IMR-90 (cell line): Measurements from ENCODE around the gene MAN1C1.

Source experiments
- CEBPB ChIP-seq: IDR thresholded peaks from 2 replicates; pipeline ENCODE4 v1.6.1; 2012; ENCODE audit warnings: low read depth, low read length, improper control_type of control experiment
- MAFK ChIP-seq: IDR thresholded peaks from 2 replicates; pipeline ENCODE4 v1.6.1; 2012; ENCODE audit warnings: low read depth, low read length, improper control_type of control experiment
- POLR2A ChIP-seq: IDR thresholded peaks from 2 replicates; pipeline ENCODE4 v1.6.1; 2012; ENCODE audit warnings: mild to moderate bottlenecking, low read depth, low read length
- TF ChIP-seq, protein P1 (sequence below): conservative IDR thresholded peaks from 2 replicates; pipeline ENCODE4 v1.5.1; 2012; ENCODE audit warnings: mild to moderate bottlenecking, low read depth, low read length, improper control_type of control experiment

DNA sequence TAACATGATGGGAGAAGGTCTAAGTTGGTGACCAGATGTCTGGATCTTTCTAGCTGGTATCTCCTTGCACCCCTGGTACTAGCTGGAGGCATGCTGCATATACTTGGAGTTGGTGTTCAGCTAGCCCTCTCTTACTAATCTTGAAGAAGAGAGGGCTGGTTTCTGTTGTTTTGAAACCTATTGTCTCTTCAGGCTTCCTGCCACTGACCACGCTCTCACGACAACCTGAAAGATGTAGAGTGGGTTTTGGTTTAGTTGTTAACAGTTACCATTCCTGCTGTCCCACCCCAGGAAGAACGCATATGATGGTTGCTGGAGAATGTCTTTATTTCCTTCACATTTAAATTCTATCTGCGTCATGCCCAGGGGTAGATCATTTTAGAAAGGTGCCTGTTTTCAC, 3.6 kb downstream of the MAN1C1 start:
- TF ChIP-seq POLR2A, result no peak
- TF ChIP-seq, protein P1, sequence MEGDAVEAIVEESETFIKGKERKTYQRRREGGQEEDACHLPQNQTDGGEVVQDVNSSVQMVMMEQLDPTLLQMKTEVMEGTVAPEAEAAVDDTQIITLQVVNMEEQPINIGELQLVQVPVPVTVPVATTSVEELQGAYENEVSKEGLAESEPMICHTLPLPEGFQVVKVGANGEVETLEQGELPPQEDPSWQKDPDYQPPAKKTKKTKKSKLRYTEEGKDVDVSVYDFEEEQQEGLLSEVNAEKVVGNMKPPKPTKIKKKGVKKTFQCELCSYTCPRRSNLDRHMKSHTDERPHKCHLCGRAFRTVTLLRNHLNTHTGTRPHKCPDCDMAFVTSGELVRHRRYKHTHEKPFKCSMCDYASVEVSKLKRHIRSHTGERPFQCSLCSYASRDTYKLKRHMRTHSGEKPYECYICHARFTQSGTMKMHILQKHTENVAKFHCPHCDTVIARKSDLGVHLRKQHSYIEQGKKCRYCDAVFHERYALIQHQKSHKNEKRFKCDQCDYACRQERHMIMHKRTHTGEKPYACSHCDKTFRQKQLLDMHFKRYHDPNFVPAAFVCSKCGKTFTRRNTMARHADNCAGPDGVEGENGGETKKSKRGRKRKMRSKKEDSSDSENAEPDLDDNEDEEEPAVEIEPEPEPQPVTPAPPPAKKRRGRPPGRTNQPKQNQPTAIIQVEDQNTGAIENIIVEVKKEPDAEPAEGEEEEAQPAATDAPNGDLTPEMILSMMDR, result no peak
- TF ChIP-seq MAFK, result no peak
- TF ChIP-seq CEBPB, result no peak
